IMR-90 (cell line): ENCODE data around the gene SMAP1. TPM values are rescaled to one million over a fixed set of nuclear protein-coding genes. Genes with fewer than 3 reads are reported as not detected.

Experiments used
- ATAC-seq: fragments of 200-7000 bp; cut with Tn5 transposase; 2 replicates; pipeline ENCODE4 v1.9.1; 2020; ENCODE audit warnings: low read depth, mild to moderate bottlenecking, moderate library complexity
- BruUV-seq: library from RNA; stranded (reverse); fragments of 400-500 nt; replicated peaks from 2 replicates; lab custom pipeline; 2021; lab: Mats Ljungman, UMichigan
- CTCF ChIA-PET: fragments of 300-600 bp; formaldehyde crosslinking; extraction: SDS; loops from one replicate; lab custom pipeline; 2021; ENCODE audit warnings: antibody characterized with exemption; lab: Yijun Ruan, JAX
- POLR2A ChIA-PET: fragments of 300-600 bp; sonication (Branson Sonifier 250); formaldehyde crosslinking; loops from one replicate; lab custom pipeline; 2022; ENCODE audit warnings: antibody characterized with exemption; ENCODE audit not compliant: unreplicated experiment; lab: Charles Lee
- DNase-seq: peaks from one replicate; pipeline ENCODE4 v3.0.0; 2013
- H2AFZ ChIP-seq: replicated peaks from 2 replicates; pipeline ENCODE3; 2013; ENCODE audit warnings: low read length, mild to moderate bottlenecking; ENCODE audit not compliant: poor library complexity
- H2AK5ac ChIP-seq: 2 replicates; pipeline ENCODE4 v1.6.1; 2013; ENCODE audit warnings: low read depth, low read length, inconsistent platforms
- H2AK9ac ChIP-seq: replicated peaks from 2 replicates; pipeline ENCODE3; 2013; ENCODE audit warnings: mild to moderate bottlenecking, low read depth, low read length, moderate library complexity; ENCODE audit not compliant: poor library complexity
- H2BK120ac ChIP-seq: 2 replicates; pipeline ENCODE4 v1.6.1; 2013; ENCODE audit warnings: low read depth, low read length, inconsistent platforms
- H2BK15ac ChIP-seq: 3 replicates; pipeline ENCODE4 v1.6.1; 2013; ENCODE audit warnings: low read depth, low read length, inconsistent platforms
- H2BK20ac ChIP-seq: 2 replicates; pipeline ENCODE4 v1.6.1; 2013; ENCODE audit warnings: low read depth, mild to moderate bottlenecking, inconsistent platforms, low read length, moderate library complexity
- H2BK5ac ChIP-seq: 2 replicates; pipeline ENCODE4 v1.6.1; 2013; ENCODE audit warnings: mild to moderate bottlenecking, low read depth, low read length, inconsistent platforms; ENCODE audit not compliant: poor library complexity, severe bottlenecking
- H3K14ac ChIP-seq: replicated peaks from 2 replicates; pipeline ENCODE4 v1.6.1; 2013; ENCODE audit warnings: low read depth, low read length, inconsistent platforms
- H3K18ac ChIP-seq: 2 replicates; pipeline ENCODE4 v1.6.1; 2013; ENCODE audit warnings: low read depth, low read length, control low read depth
- H3K23ac ChIP-seq: 2 replicates; pipeline ENCODE4 v1.6.1; 2013; ENCODE audit warnings: low read depth, low read length, inconsistent platforms
- H3K27ac ChIP-seq: 2 replicates; pipeline ENCODE4 v1.5.1; 2013; ENCODE audit warnings: mild to moderate bottlenecking, control low read depth, low read length; ENCODE audit not compliant: insufficient read depth
- H3K27me3 ChIP-seq: 2 replicates; pipeline ENCODE4 v1.6.1; 2013; ENCODE audit warnings: low read length; ENCODE audit not compliant: control insufficient read depth, insufficient read depth
- H3K36me3 ChIP-seq: 2 replicates; pipeline ENCODE4 v1.6.1; 2013; ENCODE audit warnings: low read length, mixed read lengths; ENCODE audit not compliant: control insufficient read depth, insufficient read depth
- H3K4ac ChIP-seq: 2 replicates; pipeline ENCODE4 v1.6.1; 2013; ENCODE audit warnings: low read depth, low read length, inconsistent platforms
- H3K4me1 ChIP-seq: 2 replicates; pipeline ENCODE4 v1.6.1; 2013; ENCODE audit warnings: low read length, mixed read lengths; ENCODE audit not compliant: control insufficient read depth, insufficient read depth
- H3K4me2 ChIP-seq: 2 replicates; pipeline ENCODE4 v1.6.1; 2013; ENCODE audit warnings: low read depth, mild to moderate bottlenecking, control low read depth, low read length, moderate library complexity
- H3K4me3 ChIP-seq: 2 replicates; pipeline ENCODE4 v1.5.1; 2013; ENCODE audit warnings: low read depth, mild to moderate bottlenecking, control low read depth, low read length, moderate library complexity; ENCODE audit not compliant: insufficient read depth
- H3K56ac ChIP-seq: 2 replicates; pipeline ENCODE4 v1.6.1; 2013; ENCODE audit warnings: low read length, inconsistent platforms; ENCODE audit not compliant: insufficient read depth; ENCODE audit errors: extremely low read depth
- H3K79me1 ChIP-seq, 2 experiments: 2 replicates each; pipeline ENCODE4 v1.6.1; 2013; ENCODE audit warnings: low read length in 2 of 2, inconsistent platforms in 1 of 2, low read depth in 1 of 2
- H3K9ac ChIP-seq: 2 replicates; pipeline ENCODE4 v1.6.1; 2013; ENCODE audit warnings: low read depth, low read length, control low read depth
- H3K9me1 ChIP-seq: 2 replicates; pipeline ENCODE4 v1.6.1; 2013; ENCODE audit warnings: low read length, inconsistent platforms; ENCODE audit not compliant: insufficient read depth
- H3K9me3 ChIP-seq: 2 replicates; pipeline ENCODE4 v1.6.1; 2013; ENCODE audit warnings: low read length; ENCODE audit not compliant: control insufficient read depth, insufficient read depth
- H4K20me1 ChIP-seq: 2 replicates; pipeline ENCODE4 v1.6.1; 2013; ENCODE audit warnings: low read length, inconsistent platforms; ENCODE audit not compliant: insufficient read depth
- H4K5ac ChIP-seq: 2 replicates; pipeline ENCODE4 v1.6.1; 2013; ENCODE audit warnings: mild to moderate bottlenecking, low read depth, low read length, control low read depth
- H4K8ac ChIP-seq, 2 experiments: 2 replicates each; pipeline ENCODE4 v1.6.1; 2013; ENCODE audit warnings: low read depth in 2 of 2, low read length in 2 of 2, control low read depth in 1 of 2, inconsistent platforms in 1 of 2
- H4K91ac ChIP-seq: 2 replicates; pipeline ENCODE4 v1.6.1; 2013; ENCODE audit warnings: low read depth, low read length, inconsistent platforms; ENCODE audit not compliant: insufficient read depth
- FOS ChIP-seq: fragments of 150-350 bp; IDR thresholded peaks from 2 replicates; pipeline ENCODE4 v1.6.1; 2016; ENCODE audit warnings: low read depth, low read length
- MAFK ChIP-seq: IDR thresholded peaks from 2 replicates; pipeline ENCODE4 v1.6.1; 2012; ENCODE audit warnings: low read depth, low read length, improper control_type of control experiment
- MXI1 ChIP-seq: IDR thresholded peaks from 2 replicates; pipeline ENCODE4 v1.6.1; 2012; ENCODE audit warnings: low read depth, mild to moderate bottlenecking, low read length, moderate library complexity, borderline replicate concordance
- NFE2L2 ChIP-seq: fragments of 150-350 bp; IDR thresholded peaks from 2 replicates; pipeline ENCODE4 v1.6.1; 2016; ENCODE audit warnings: low read depth, mild to moderate bottlenecking, low read length
- RAD21 ChIP-seq: IDR thresholded peaks from 2 replicates; pipeline ENCODE4 v1.6.1; 2012; ENCODE audit warnings: low read length, improper control_type of control experiment
- WGBS, 2 experiments: methylation state at CpG; one replicate each; pipeline versions ENCODE4 v1.1.5 to v1.1.7; 2013; ENCODE audit warnings: missing lambda C conversion rate in 2 of 2; ENCODE audit not compliant: insufficient read length in 1 of 2; ENCODE audit errors: extremely low coverage in 2 of 2; 5-methylcytosine and 5-hydroxymethylcytosine counted together
- dilution Hi-C: fragments of 300-500 bp; cut with HindIII; formaldehyde crosslinking; loops from one replicate; pipeline ENCODE4 v1.14.3; 2018; ENCODE audit warnings: low sequenced_read_pairs; ENCODE audit not compliant: unreplicated experiment
- in situ Hi-C: fragments of 300-500 bp; cut with MboI; formaldehyde crosslinking; loops from 3 replicates; pipeline ENCODE4 v1.14.3; 2019; ENCODE audit warnings: low sequenced_read_pairs, inconsistent platforms, mixed read lengths
- intact Hi-C: fragments of 100-400 bp; cut with micrococcal nuclease; formaldehyde crosslinking; loops from 2 replicates; pipeline ENCODE4 v1.10.0; 2022
- polyA plus RNA-seq, 3 experiments: library from polyadenylated mRNA; depleted of rRNA; stranded (reverse); fragments of >200 nt; gene quantifications; 2 replicates each; pipeline ENCODE4 v1.2.3, GENCODE V29; 2012; ENCODE audit warnings: low replicate concordance in 1 of 3
- total RNA-seq: library from RNA; depleted of rRNA; stranded (reverse); fragments of >200 nt; gene quantifications from 2 replicates; pipeline ENCODE4 v1.2.3, GENCODE V29; 2012

Gene SMAP1
- total and polyA plus RNA-seq, 2 of the 4 experiments (the other 2 are of a cell fraction) = 14.8 to 16.7 TPM

DNA sequence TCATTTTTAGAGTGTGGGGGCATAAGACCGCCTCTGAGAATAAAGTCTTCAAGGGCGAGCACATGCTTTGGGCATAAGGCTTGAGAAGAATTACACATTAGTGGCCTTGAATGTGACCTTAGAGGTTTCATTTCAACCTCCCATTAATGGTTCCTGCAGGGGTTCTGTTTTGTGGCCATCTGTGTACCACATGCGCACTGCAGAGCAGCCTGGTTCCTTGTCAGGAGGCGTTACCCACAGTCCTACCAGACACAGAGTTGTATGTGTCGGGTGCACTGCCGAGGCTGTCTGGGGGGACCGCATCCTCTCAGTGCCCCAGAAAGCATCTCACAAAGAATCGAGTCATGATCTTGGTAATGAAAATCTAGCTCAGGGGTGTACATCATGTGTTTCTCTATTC lies 173.4 kb downstream of the SMAP1 start:
- Histone ChIP-seq H2BK15ac (no peak overlapping the region), H3K9me1 (peaks cover 5% of the 10 kb centered on the region; the same call in 1 of the 2 replicates), H2BK120ac (no peak overlapping the region), H3K27ac (no peak overlapping the region), H3K27me3 (no peaks in the 10 kb centered on the region), H2AFZ (no peak overlapping the region), H4K5ac (no peak overlapping the region), H3K18ac (no peak overlapping the region), H2BK5ac (no peak overlapping the region), H3K4me2 (no peak overlapping the region), H3K36me3 (no peaks in the 10 kb centered on the region), H4K91ac (no peak overlapping the region), H4K20me1 (no peaks in the 10 kb centered on the region), H3K4me1 (peaks cover 5% of the 10 kb centered on the region), H2AK5ac (no peak overlapping the region), H2BK20ac (no peak overlapping the region), H2AK9ac (no peak overlapping the region), H3K56ac (no peak overlapping the region), H3K4ac (no peak overlapping the region), H3K14ac (no peak overlapping the region), H3K4me3 (no peak overlapping the region), H3K23ac (no peak overlapping the region), H3K9me3 (no peaks in the 10 kb centered on the region), H3K79me1 (peaks cover 0 to 3% of the 10 kb centered on the region in 2 experiments; a peak in 3 of 4 replicates), H4K8ac (no peak overlapping the region), H3K9ac (no peak overlapping the region)
- TF ChIP-seq MAFK = no peak
- TF ChIP-seq RAD21 = no peak
- no peak for TF ChIP-seq FOS
- no peak for TF ChIP-seq MXI1
- TF ChIP-seq NFE2L2 = no peak
- DNase-seq (no peak), ATAC-seq (no peak)
- intact Hi-C loops (no loop called here), in situ Hi-C loops (no loop called here), dilution Hi-C loops (no loop called here)
- no CpG with 5 or more reads among the region's 8 CpGs for WGBS, 2 experiments
- ChIA-PET CTCF (no interaction called here), POLR2A (interaction anchor here (0.6 kb wide), 1 partner anchor 136 kb away, joined by 6 read pairs; no protein-coding TSS in a partner anchor)
- BruUV-seq = no TSS peak
